Mesenchymal stem cell (in vitro differentiated cells and primary cell): ENCODE data around the gene HTRA3.

Experiments used
- DNase-seq: peaks from one replicate; pipeline ENCODE4 v3.0.0-alpha.2; 2013
- H2AFZ ChIP-seq: one replicate; pipeline ENCODE4 v1.6.1; 2013; ENCODE audit warnings: low read depth, mild to moderate bottlenecking, control low read depth, inconsistent platforms, low read length, moderate library complexity
- H2AK5ac ChIP-seq: 2 replicates; pipeline ENCODE4 v1.6.1; 2013; ENCODE audit warnings: low read length, moderate library complexity, mild to moderate bottlenecking, inconsistent platforms; ENCODE audit not compliant: severe bottlenecking
- H2BK120ac ChIP-seq: one replicate; pipeline ENCODE4 v1.6.1; 2013; ENCODE audit warnings: low read depth, mild to moderate bottlenecking, inconsistent platforms, low read length, moderate library complexity
- H2BK12ac ChIP-seq, 2 experiments: one replicate each; pipeline ENCODE4 v1.6.1; 2013; ENCODE audit warnings: inconsistent platforms in 2 of 2, low read length in 2 of 2, mild to moderate bottlenecking in 2 of 2, moderate library complexity in 2 of 2, control low read depth in 1 of 2
- H2BK15ac ChIP-seq: one replicate; pipeline ENCODE4 v1.6.1; 2013; ENCODE audit warnings: mild to moderate bottlenecking, low read depth, inconsistent platforms; ENCODE audit not compliant: poor library complexity, severe bottlenecking
- H2BK5ac ChIP-seq: 2 replicates; pipeline ENCODE4 v1.6.1; 2013; ENCODE audit warnings: low read depth, mild to moderate bottlenecking, low read length, control low read depth, inconsistent platforms; ENCODE audit not compliant: poor library complexity, severe bottlenecking
- H3K14ac ChIP-seq, 2 experiments: one replicate each; pipeline ENCODE4 v1.6.1; 2013; ENCODE audit warnings: inconsistent platforms in 2 of 2, low read length in 2 of 2, control low read depth in 1 of 2, mild to moderate bottlenecking in 1 of 2, moderate library complexity in 1 of 2
- H3K18ac ChIP-seq, 2 experiments: one replicate each; pipeline ENCODE4 v1.6.1; 2013; ENCODE audit warnings: inconsistent platforms in 2 of 2, low read length in 2 of 2, control low read depth in 1 of 2, low read depth in 1 of 2, mild to moderate bottlenecking in 1 of 2
- H3K23ac ChIP-seq, 2 experiments: one replicate each; pipeline ENCODE4 v1.6.1; 2013; ENCODE audit warnings: inconsistent platforms in 2 of 2, low read length in 2 of 2, mild to moderate bottlenecking in 2 of 2, moderate library complexity in 2 of 2, control low read depth in 1 of 2
- H3K27ac ChIP-seq: 2 replicates; pipeline ENCODE4 v1.5.1; 2013; ENCODE audit warnings: mild to moderate bottlenecking, moderate library complexity, low read length, control low read depth, inconsistent platforms; ENCODE audit not compliant: poor library complexity, severe bottlenecking
- H3K27me3 ChIP-seq, 2 experiments: 2 replicates each; pipeline versions ENCODE4 v1.6.1 to v1.7.0; 2013; ENCODE audit warnings: low read length in 2 of 2, mild to moderate bottlenecking in 2 of 2, moderate library complexity in 2 of 2, control low read depth in 1 of 2, inconsistent platforms in 1 of 2; ENCODE audit not compliant: control insufficient read depth in 1 of 2, insufficient read depth in 1 of 2
- H3K36me3 ChIP-seq, 2 experiments: 2 replicates each; pipeline versions ENCODE4 v1.6.1 to v1.7.0; 2013; ENCODE audit warnings: low read length in 2 of 2, control low read depth in 1 of 2, inconsistent platforms in 1 of 2, low read depth in 1 of 2, mild to moderate bottlenecking in 1 of 2; ENCODE audit not compliant: insufficient read depth in 2 of 2, control insufficient read depth in 1 of 2
- H3K4ac ChIP-seq, 2 experiments: one replicate each; pipeline ENCODE4 v1.6.1; 2013; ENCODE audit warnings: inconsistent platforms in 2 of 2, low read length in 2 of 2, mild to moderate bottlenecking in 2 of 2, moderate library complexity in 2 of 2, control low read depth in 1 of 2, low read depth in 1 of 2
- H3K4me1 ChIP-seq: 2 replicates; pipeline ENCODE4 v1.6.1; 2013; ENCODE audit warnings: low read depth, low read length, control low read depth; ENCODE audit not compliant: control insufficient read depth, insufficient read depth
- H3K4me2 ChIP-seq: 2 replicates; pipeline ENCODE4 v1.6.1; 2013; ENCODE audit warnings: low read length, mild to moderate bottlenecking, inconsistent platforms; ENCODE audit not compliant: poor library complexity, severe bottlenecking
- H3K4me3 ChIP-seq, 2 experiments: 2 replicates each; pipeline versions ENCODE4 v1.5.1 to v1.7.0; 2013; ENCODE audit warnings: low read length in 2 of 2, mild to moderate bottlenecking in 2 of 2, control low read depth in 1 of 2, low read depth in 1 of 2; ENCODE audit not compliant: insufficient read depth in 1 of 2
- H3K79me1 ChIP-seq: replicated peaks from 2 replicates; pipeline ENCODE4 v1.6.1; 2013; ENCODE audit warnings: mild to moderate bottlenecking, control low read depth, low read length, inconsistent platforms; ENCODE audit not compliant: poor library complexity, severe bottlenecking
- H3K9ac ChIP-seq: 2 replicates; pipeline ENCODE4 v1.7.0; 2013; ENCODE audit warnings: mild to moderate bottlenecking, low read length, moderate library complexity
- H3K9me3 ChIP-seq: 2 replicates; pipeline ENCODE4 v1.7.0; 2013; ENCODE audit warnings: mild to moderate bottlenecking, low read length; ENCODE audit not compliant: control insufficient read depth
- H4K8ac ChIP-seq: one replicate; pipeline ENCODE4 v1.6.1; 2013; ENCODE audit warnings: inconsistent platforms, mild to moderate bottlenecking, low read length, moderate library complexity
- H4K91ac ChIP-seq: one replicate; pipeline ENCODE4 v1.6.1; 2013; ENCODE audit warnings: mild to moderate bottlenecking, low read length, inconsistent platforms
- WGBS: methylation state at CpG from one replicate; pipeline ENCODE4 v1.1.7; 2013; ENCODE audit warnings: mixed read lengths; 5-methylcytosine and 5-hydroxymethylcytosine counted together

HTRA3 gene

GRCh38 chr4:8250227-8250626 lies 19.3 kb upstream of the HTRA3 start:
- peaks cover 2% of the 10 kb centered on the region for H3K4me1 ChIP-seq
- no peak overlapping the region for H3K4ac ChIP-seq
- H3K23ac ChIP-seq: no peak overlapping the region
- no peaks in the 10 kb centered on the region for H3K9me3 ChIP-seq
- no peak overlapping the region for H3K4me3 ChIP-seq
- H3K9ac ChIP-seq: no peak overlapping the region
- H2BK15ac ChIP-seq: no peak overlapping the region
- H3K79me1 ChIP-seq: no peaks in the 10 kb centered on the region
- no peak overlapping the region for H2BK5ac ChIP-seq
- H3K18ac ChIP-seq: peak overlapping the region; percentile 12 to 70
- peaks cover 5 to 8% of the 10 kb centered on the region in 2 experiments for H3K27me3 ChIP-seq
- peak overlapping the region in 1 of 2 experiments; percentile 80 for H2BK12ac ChIP-seq
- H4K91ac ChIP-seq: no peak overlapping the region
- no peak overlapping the region for H2AFZ ChIP-seq
- no peak overlapping the region for H3K4me2 ChIP-seq
- peak overlapping the region in 1 of 2 experiments; percentile 70 for H3K14ac ChIP-seq
- no peak overlapping the region for H2BK120ac ChIP-seq
- no peak overlapping the region for H4K8ac ChIP-seq
- H2AK5ac ChIP-seq: no peak overlapping the region
- H3K27ac ChIP-seq: no peak overlapping the region
- DNase-seq: no peak
- 88% methylated on average over 3 of the region's 3 CpGs for WGBS
- no peaks in the 10 kb centered on the region for H3K36me3 ChIP-seq

DNA sequence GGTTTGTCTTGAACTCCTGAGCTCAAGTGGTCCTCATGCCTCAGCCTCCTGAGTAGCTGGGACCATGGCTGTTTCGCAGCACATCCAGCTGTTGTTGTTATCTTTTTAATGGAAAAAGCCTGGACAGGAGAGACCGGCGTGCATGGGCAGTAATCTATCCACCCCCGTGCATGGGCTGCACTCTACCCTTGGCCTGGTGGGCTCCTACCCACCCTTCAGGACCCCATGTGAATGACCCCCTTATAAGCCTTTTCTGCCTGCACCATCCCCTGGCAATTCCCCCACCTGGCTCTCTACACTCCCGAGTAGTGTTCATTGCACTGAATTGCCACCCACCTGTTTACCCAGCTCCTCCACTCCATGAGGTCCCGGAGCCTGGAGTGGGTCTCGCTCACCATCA lies 18.9 kb upstream of the HTRA3 start:
- no peak overlapping the region for H2BK5ac ChIP-seq
- H3K27me3 ChIP-seq: peaks cover 4 to 8% of the 10 kb centered on the region in 2 experiments
- H3K79me1 ChIP-seq: no peaks in the 10 kb centered on the region
- no peak overlapping the region for H2BK120ac ChIP-seq
- no peaks in the 10 kb centered on the region for H3K9me3 ChIP-seq
- H3K18ac ChIP-seq: no peak overlapping the region
- H3K4me1 ChIP-seq: peaks cover 2% of the 10 kb centered on the region
- H3K23ac ChIP-seq: no peak overlapping the region
- H4K8ac ChIP-seq: no peak overlapping the region
- H3K14ac ChIP-seq: no peak overlapping the region
- H2BK15ac ChIP-seq: no peak overlapping the region
- no peak overlapping the region for H2AFZ ChIP-seq
- H3K4me2 ChIP-seq: no peak overlapping the region
- H3K4me3 ChIP-seq: no peak overlapping the region
- no peak overlapping the region for H3K4ac ChIP-seq
- DNase-seq: no peak
- H2BK12ac ChIP-seq: no peak overlapping the region
- no peak overlapping the region for H4K91ac ChIP-seq
- no peaks in the 10 kb centered on the region for H3K36me3 ChIP-seq
- H2AK5ac ChIP-seq: no peak overlapping the region
- WGBS: 94% methylated on average over 7 of the region's 7 CpGs
- no peak overlapping the region for H3K27ac ChIP-seq
- H3K9ac ChIP-seq: no peak overlapping the region

- no peak overlapping the region for H3K4me3 ChIP-seq
- no peak overlapping the region for H3K23ac ChIP-seq
- H4K91ac ChIP-seq: peak overlapping the region; percentile 4
- no peak overlapping the region for H2AFZ ChIP-seq
- no peak overlapping the region for H3K4me2 ChIP-seq
- H2BK15ac ChIP-seq: no peak overlapping the region
- H3K14ac ChIP-seq: no peak overlapping the region
- no peak overlapping the region for H2BK12ac ChIP-seq
- H3K27me3 ChIP-seq: peaks cover 0 to 4% of the 10 kb centered on the region in 2 experiments
- H3K79me1 ChIP-seq: no peaks in the 10 kb centered on the region
- no peak overlapping the region for H2BK5ac ChIP-seq
- H2AK5ac ChIP-seq: no peak overlapping the region
- DNase-seq: no peak
- H2BK120ac ChIP-seq: no peak overlapping the region
- H3K4me1 ChIP-seq: peaks cover 5% of the 10 kb centered on the region
- H3K36me3 ChIP-seq: no peaks in the 10 kb centered on the region
- no peak overlapping the region for H3K9ac ChIP-seq
- no peak overlapping the region for H3K18ac ChIP-seq
- no peaks in the 10 kb centered on the region for H3K9me3 ChIP-seq
- WGBS: 89% methylated on average over 24 of the region's 24 CpGs
- H3K27ac ChIP-seq: no peak overlapping the region
- H3K4ac ChIP-seq: no peak overlapping the region
- H4K8ac ChIP-seq: no peak overlapping the region
Observed at GRCh38 chr4:8251110-8251883, 18.3 kb upstream of the HTRA3 start.

DNA sequence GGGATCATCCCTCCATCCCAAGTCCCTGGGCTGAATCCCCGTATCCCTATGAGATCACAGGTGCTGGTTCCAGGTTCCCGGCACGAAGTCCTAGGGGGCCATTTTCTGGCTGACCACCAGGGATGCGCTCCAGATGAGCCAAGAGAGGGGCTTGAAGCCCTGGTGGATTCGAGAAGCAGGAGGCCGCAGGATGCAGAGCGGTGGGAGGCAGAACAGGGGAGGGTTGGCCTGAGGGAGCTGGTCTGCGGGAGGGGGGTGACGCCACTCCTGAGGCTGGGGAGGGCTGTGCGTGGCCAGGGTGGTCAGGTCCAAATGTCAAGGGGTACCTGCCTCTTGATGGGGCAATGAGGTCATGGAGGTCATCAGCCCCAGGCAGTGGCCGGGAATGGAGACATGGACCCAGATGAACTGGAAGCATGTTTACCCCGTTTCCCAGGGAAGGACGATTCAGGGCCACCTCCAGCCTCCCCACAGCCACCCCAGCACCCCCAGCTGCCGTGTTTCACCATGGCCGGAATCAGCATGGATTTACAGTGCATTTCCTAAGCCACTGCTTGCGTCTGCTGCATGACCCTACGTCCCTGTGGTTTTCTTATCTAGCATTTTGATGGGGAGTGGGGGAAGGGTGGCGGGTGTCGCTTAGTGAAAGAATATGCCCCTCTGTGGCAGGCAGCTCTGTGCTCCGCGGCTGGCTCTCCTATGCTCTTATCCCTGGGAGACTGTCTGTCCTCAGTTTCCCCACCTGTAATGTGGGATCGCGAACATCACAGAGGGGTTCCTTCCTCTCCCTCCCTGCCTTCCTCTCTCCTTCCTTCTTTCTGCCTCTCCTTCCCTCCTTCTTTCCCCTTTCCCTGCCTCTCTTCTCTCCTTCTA lies 17.0 kb upstream of the HTRA3 start:
- H3K36me3 ChIP-seq: no peaks in the 10 kb centered on the region
- no peaks in the 10 kb centered on the region for H3K79me1 ChIP-seq
- H3K18ac ChIP-seq: peak overlapping the region; percentile 35 to 70
- no peak overlapping the region for H3K27ac ChIP-seq
- peak overlapping the region; percentile 30 for H4K91ac ChIP-seq
- no peak overlapping the region for H2BK15ac ChIP-seq
- no peaks in the 10 kb centered on the region for H3K9me3 ChIP-seq
- H2AFZ ChIP-seq: peak overlapping the region; percentile 8
- peak overlapping the region; percentile 20 for H4K8ac ChIP-seq
- no peak overlapping the region for H2BK120ac ChIP-seq
- H2BK5ac ChIP-seq: no peak overlapping the region
- no peak overlapping the region for H3K4me3 ChIP-seq
- peak overlapping the region in 1 of 2 experiments; percentile 79 for H3K14ac ChIP-seq
- peak; percentile 81 for DNase-seq
- WGBS: 81% methylated on average over 23 of the region's 23 CpGs
- peaks cover 0 to 4% of the 10 kb centered on the region in 2 experiments for H3K27me3 ChIP-seq
- H2BK12ac ChIP-seq: peak overlapping the region; percentile 24 to 88
- H3K4ac ChIP-seq: peak overlapping the region in 1 of 2 experiments; percentile 37
- no peak overlapping the region for H3K9ac ChIP-seq
- H3K23ac ChIP-seq: no peak overlapping the region
- peaks cover 5% of the 10 kb centered on the region for H3K4me1 ChIP-seq
- no peak overlapping the region for H2AK5ac ChIP-seq
- no peak overlapping the region for H3K4me2 ChIP-seq
